LoVo (cell line): ENCODE measurements around the gene GLOD4.
"Not testable (repeated sequence)": the region's sequence is repeated elsewhere in the genome, so short reads cannot be mapped to it uniquely, and the experiment has no call there.

Experiments used
- DNase-seq: peaks from one replicate; pipeline ENCODE4 v3.0.0-alpha.2; 2016; ENCODE audit warnings: low spot score

GLOD4 gene

GRCh38 chr17:802481-802880, 20.4 kb upstream of the GLOD4 start:
- no peak for DNase-seq

GRCh38 chr17:801660-802059, 19.6 kb upstream of the GLOD4 start:
- no peak for DNase-seq

- DNase-seq: no peak
These were observed 18.6 kb upstream of the GLOD4 start for GRCh38 chr17:800446-801242.

GRCh38 chr17:799261-799660, 17.2 kb upstream of the GLOD4 start:
- DNase-seq: no peak

GRCh38 chr17:798246-798645, 16.2 kb upstream of the GLOD4 start:
- DNase-seq: no peak

GRCh38 chr17:797236-797840, 15.3 kb upstream of the GLOD4 start:
- no peak for DNase-seq

GRCh38 chr17:796609-797008, 14.5 kb upstream of the GLOD4 start:
- DNase-seq: no peak

GRCh38 chr17:795721-796120, 13.6 kb upstream of the GLOD4 start:
- DNase-seq: no peak

- DNase-seq: no peak
These were observed 13.2 kb upstream of the GLOD4 start for GRCh38 chr17:795276-795675.

GRCh38 chr17:794876-795275, 12.8 kb upstream of the GLOD4 start:
- DNase-seq: peak; percentile 67

GRCh38 chr17:792277-792676, 10.2 kb upstream of the GLOD4 start:
- no peak for DNase-seq

- no peak for DNase-seq
These were observed 9.7 kb upstream of the GLOD4 start for GRCh38 chr17:791829-792228.

- not testable (repeated sequence) for DNase-seq
These were observed 8.8 kb upstream of the GLOD4 start for GRCh38 chr17:790874-791247.

- DNase-seq: not testable (repeated sequence)
These were observed 8.1 kb upstream of the GLOD4 start for GRCh38 chr17:789931-790873.

GRCh38 chr17:789160-789840, 7.2 kb upstream of the GLOD4 start:
- no peak for DNase-seq

- DNase-seq: no peak
These were observed 6.5 kb upstream of the GLOD4 start for GRCh38 chr17:788551-788950.

- DNase-seq: no peak
These were observed 5.7 kb upstream of the GLOD4 start for GRCh38 chr17:787641-788221.

GRCh38 chr17:785901-786300, 3.8 kb upstream of the GLOD4 start:
- DNase-seq: not testable (repeated sequence)

- DNase-seq: no peak
These were observed 2.1 kb upstream of the GLOD4 start for GRCh38 chr17:784143-784542.

- DNase-seq: no peak
These were observed 4.0 kb downstream of the GLOD4 start for GRCh38 chr17:778096-778495.

- no peak for DNase-seq
These were observed 7.8 kb downstream of the GLOD4 start for GRCh38 chr17:774313-774584.
